Activated gamma-delta T cell treated with Interleukin-2 at 50 U/mL for 16 hours (primary cell): Measurements from ENCODE around the gene PIGU.
A peak's percentile ranks its signal among the peaks of the same experiment; 100 is the strongest.
"Not testable (repeated sequence)": the region's sequence is repeated elsewhere in the genome, so short reads cannot be mapped to it uniquely, and the experiment has no call there.

Experiments
- DNase-seq: peaks from one replicate; pipeline ENCODE4 v3.0.0-alpha.2; 2020

The PIGU gene

GRCh38 chr20:34676642-34677373 lies at the start of gene PIGU:
PIGU (minus strand) TSS chr20:34677092; CDS start chr20:34677085, 7 bp downstream.
- peak; percentile 94 for DNase-seq

GRCh38 chr20:34724172-34724571 lies 47.3 kb upstream of the PIGU start:
- DNase-seq = no peak

- DNase-seq = not testable (repeated sequence)
Measured at GRCh38 chr20:34722560-34722959, 45.7 kb upstream of the PIGU start.

- DNase-seq = no peak
Measured at GRCh38 chr20:34720266-34720665, 43.4 kb upstream of the PIGU start.

- DNase-seq = not testable (repeated sequence)
Measured at GRCh38 chr20:34719242-34720017, 42.5 kb upstream of the PIGU start.

GRCh38 chr20:34717230-34718095 lies 40.6 kb upstream of the PIGU start:
- DNase-seq = no peak

- no peak for DNase-seq
Measured at GRCh38 chr20:34716921-34717229, 40.0 kb upstream of the PIGU start.

- DNase-seq = no peak
Measured at GRCh38 chr20:34715384-34715783, 38.5 kb upstream of the PIGU start.

GRCh38 chr20:34713944-34714515 lies 37.1 kb upstream of the PIGU start:
- DNase-seq = not testable (repeated sequence)

- no peak for DNase-seq
Measured at GRCh38 chr20:34713194-34713943, 36.5 kb upstream of the PIGU start.

GRCh38 chr20:34712525-34713192 lies 35.8 kb upstream of the PIGU start:
- DNase-seq = no peak

GRCh38 chr20:34711813-34712430 lies 35.0 kb upstream of the PIGU start:
- no peak for DNase-seq

- no peak for DNase-seq
Measured at GRCh38 chr20:34710861-34711574, 34.1 kb upstream of the PIGU start.

GRCh38 chr20:34710568-34710839 lies 33.6 kb upstream of the PIGU start:
- no peak for DNase-seq

- no peak for DNase-seq
Measured at GRCh38 chr20:34709831-34710567, 33.1 kb upstream of the PIGU start.

GRCh38 chr20:34709044-34709830 lies 32.3 kb upstream of the PIGU start:
- peak; percentile 71 for DNase-seq

- DNase-seq = peak; percentile 56
Measured at GRCh38 chr20:34708621-34709043, 31.7 kb upstream of the PIGU start.

GRCh38 chr20:34706912-34707784 lies 30.3 kb upstream of the PIGU start:
- no peak for DNase-seq
